ENCODE data around the gene KCNQ1. TPM values are rescaled to one million over a fixed set of nuclear protein-coding genes. Genes with fewer than 3 reads are reported as not detected.

The KCNQ1 gene
- total RNA-seq, 2 donors from 2014 or later, result 38.9 to 46.1 TPM

DNA sequence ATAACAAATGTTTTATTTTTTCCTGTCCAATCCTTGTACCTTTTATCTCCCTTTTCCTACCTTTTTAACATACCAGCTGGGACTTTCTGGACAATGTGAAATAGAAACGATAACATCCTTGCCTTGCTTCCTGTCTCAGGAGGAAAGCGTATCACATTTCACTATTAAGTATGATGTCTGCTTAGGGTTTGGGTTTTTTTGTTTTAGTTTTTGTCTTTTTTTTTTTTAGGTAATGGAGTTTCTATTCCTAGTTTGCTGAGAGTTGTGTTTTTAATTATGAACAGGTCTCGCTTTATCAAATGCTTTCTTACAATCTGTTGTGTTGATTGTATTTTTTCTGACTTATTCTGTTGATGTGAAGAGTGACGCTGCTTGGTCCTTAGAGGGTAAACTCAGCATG lies 319.2 kb downstream of the KCNQ1 start:
- WGBS, 2 donors, result 88 to 96% methylated on average over 4 of the region's 4 CpGs

DNA sequence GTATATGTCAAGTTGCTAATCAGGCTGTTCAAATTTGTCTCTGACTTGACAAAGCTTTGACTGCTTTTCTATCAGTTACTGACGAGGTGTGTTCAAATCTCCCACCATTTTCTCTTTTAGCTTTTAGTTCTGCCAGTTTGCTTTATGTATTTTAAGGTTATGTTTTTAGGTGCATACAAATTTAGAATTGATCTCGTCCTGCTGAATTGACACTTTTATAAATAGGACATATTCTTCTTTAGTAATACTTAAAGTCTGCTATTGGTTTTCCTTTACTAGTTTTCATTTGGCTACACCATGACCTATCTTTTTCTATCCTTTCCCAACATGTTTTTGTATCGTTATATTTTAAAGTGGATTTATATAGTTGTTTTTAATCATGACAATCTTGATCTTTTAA lies 320.7 kb downstream of the KCNQ1 start:
- WGBS, 2 donors, result 88 to 98% methylated on average over 3 of the region's 3 CpGs
- Histone ChIP-seq H3K27ac (no peak overlapping the region), H3K9me3 (no peaks in the 10 kb centered on the region), H3K27me3 (no peaks in the 10 kb centered on the region), H3K4me1 (no peaks in the 10 kb centered on the region), H3K36me3 (replicated peaks in 1 of 2; ENCODE audit: insufficient read depth in 1 of 2, low read depth in 2 of 2) (no peaks in the 10 kb centered on the region), H3K4me3 (no peak overlapping the region)
- intact Hi-C loops (cut with DNase I), result no loop called here
- DNase-seq (no peak), ATAC-seq (no peak)
- TF ChIP-seq CTCF (IDR thresholded peaks at IDR 0.05), result no peak
- no peak for TF ChIP-seq POLR2A (IDR thresholded peaks at IDR 0.05)

More for the DNA sequence above, 319.2 kb downstream of the KCNQ1 start:
- intact Hi-C loops (cut with DNase I), result no loop called here
- Histone ChIP-seq H3K27me3 (no peaks in the 10 kb centered on the region), H3K9me3 (no peaks in the 10 kb centered on the region), H3K27ac (no peak overlapping the region), H3K4me1 (peaks cover 6% of the 10 kb centered on the region), H3K4me3 (no peak overlapping the region), H3K36me3 (replicated peaks in 1 of 2; ENCODE audit: insufficient read depth in 1 of 2, low read depth in 2 of 2) (no peaks in the 10 kb centered on the region)
- TF ChIP-seq POLR2A (IDR thresholded peaks at IDR 0.05) (no peak), CTCF (IDR thresholded peaks at IDR 0.05) (no peak)
- DNase-seq (no peak), ATAC-seq (no peak)

DNA sequence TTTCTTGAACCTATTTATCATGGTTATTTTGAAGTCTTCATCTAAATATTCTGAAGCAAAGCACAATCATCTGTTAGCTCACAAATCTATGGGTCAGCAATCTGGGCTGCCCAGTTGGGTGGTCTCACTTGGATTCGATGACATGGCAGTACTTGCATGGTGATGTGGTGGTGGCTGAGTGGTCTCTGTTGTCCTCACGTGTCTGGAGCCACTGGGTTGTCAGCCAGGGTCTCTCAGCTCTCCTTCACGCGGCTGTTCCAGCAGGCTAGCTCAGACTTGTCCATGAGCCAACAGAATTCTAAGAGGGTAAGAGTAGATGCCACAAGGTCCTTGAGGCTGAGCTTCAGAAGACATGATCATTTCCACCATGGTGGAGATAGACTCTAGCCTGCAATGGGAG lies 321.4 kb downstream of the KCNQ1 start:
- no peaks in the 10 kb centered on the region for H3K4me1 ChIP-seq
- WGBS, 2 donors, result 82 to 93% methylated on average over 2 to 4 of the region's 4 CpGs
- no peaks in the 10 kb centered on the region for H3K36me3 ChIP-seq (replicated peaks in 1 of 2; ENCODE audit: insufficient read depth in 1 of 2, low read depth in 2 of 2)
- intact Hi-C loops (cut with DNase I), result no loop called here
- H3K27ac ChIP-seq, result no peak overlapping the region
- no peak overlapping the region for H3K4me3 ChIP-seq
- no peaks in the 10 kb centered on the region for H3K27me3 ChIP-seq
- DNase-seq (no peak), ATAC-seq (no peak)
- H3K9me3 ChIP-seq, result no peaks in the 10 kb centered on the region
- TF ChIP-seq POLR2A (IDR thresholded peaks at IDR 0.05) (no peak), CTCF (IDR thresholded peaks at IDR 0.05) (no peak)

GRCh38 chr11:2767071-2767470 lies 322.3 kb downstream of the KCNQ1 start:
- intact Hi-C loops (cut with DNase I), result no loop called here
- whole genome bisulfite sequencing, 2 donors, result 91 to 92% methylated on average over 5 of the region's 5 CpGs
- ATAC-seq, result no peak

More at GRCh38 chr11:2767071-2767470, 322.3 kb downstream of the KCNQ1 start:
- TF ChIP-seq POLR2A (IDR thresholded peaks at IDR 0.05) (no peak), CTCF (IDR thresholded peaks at IDR 0.05) (no peak)
- no peak overlapping the region for H3K4me3 ChIP-seq
- H3K27ac ChIP-seq, result no peak overlapping the region
- H3K4me1 ChIP-seq, result no peaks in the 10 kb centered on the region
- no peaks in the 10 kb centered on the region for H3K9me3 ChIP-seq
- no peaks in the 10 kb centered on the region for H3K27me3 ChIP-seq
- no peak for DNase-seq
- no peaks in the 10 kb centered on the region for H3K36me3 ChIP-seq (replicated peaks in 1 of 2; ENCODE audit: insufficient read depth in 1 of 2, low read depth in 2 of 2)

Measured in body of pancreas (tissue), 4 donors.